GM18951 (cell line): ENCODE measurements around the gene DZIP3.

Source experiments
- POLR2A ChIP-seq: IDR thresholded peaks from 4 replicates; pipeline ENCODE4 v1.6.1; 2011; ENCODE audit warnings: mild to moderate bottlenecking; ENCODE audit not compliant: insufficient read length, insufficient read depth; ENCODE audit errors: extremely low read depth
- in situ Hi-C: fragments of 300-500 bp; cut with MboI; formaldehyde crosslinking; loops from one replicate; pipeline ENCODE4 v1.12.0; 2022; ENCODE audit warnings: low sequenced_read_pairs, mixed read lengths, inconsistent platforms; ENCODE audit not compliant: unreplicated experiment

Gene DZIP3

GRCh38 chr3:108566599-108566998 is 22.9 kb upstream of the DZIP3 start:
- TF ChIP-seq POLR2A: no peak
- in situ Hi-C loops: no loop called here

GRCh38 chr3:108569336-108569735 is 20.2 kb upstream of the DZIP3 start:
- in situ Hi-C loops: no loop called here
- TF ChIP-seq POLR2A: no peak

GRCh38 chr3:108578064-108578463 is 11.5 kb upstream of the DZIP3 start:
- no peak for TF ChIP-seq POLR2A
- in situ Hi-C loops: no loop called here

- in situ Hi-C loops: no loop called here
- no peak for TF ChIP-seq POLR2A
Observed at GRCh38 chr3:108588601-108589000, 921 bp upstream of the DZIP3 start.

- in situ Hi-C loops: no loop called here
- no peak for TF ChIP-seq POLR2A
Observed at GRCh38 chr3:108589998-108590323, 439 bp downstream of the DZIP3 start.

GRCh38 chr3:108590460-108590859 is 938 bp downstream of the DZIP3 start:
- no peak for TF ChIP-seq POLR2A
- in situ Hi-C loops: no loop called here

- in situ Hi-C loops: no loop called here
- TF ChIP-seq POLR2A: no peak
Observed at GRCh38 chr3:108595321-108595720, 5.8 kb downstream of the DZIP3 start.

- in situ Hi-C loops: no loop called here
- no peak for TF ChIP-seq POLR2A
Observed at GRCh38 chr3:108598375-108598774, 8.9 kb downstream of the DZIP3 start.

GRCh38 chr3:108599677-108600409 is 10.3 kb downstream of the DZIP3 start:
- in situ Hi-C loops: no loop called here
- TF ChIP-seq POLR2A: no peak

GRCh38 chr3:108602249-108602934 is 12.9 kb downstream of the DZIP3 start:
- TF ChIP-seq POLR2A: no peak
- in situ Hi-C loops: no loop called here

GRCh38 chr3:108602935-108603294 is 13.4 kb downstream of the DZIP3 start:
- TF ChIP-seq POLR2A: no peak
- in situ Hi-C loops: no loop called here

- no peak for TF ChIP-seq POLR2A
- in situ Hi-C loops: no loop called here
Observed at GRCh38 chr3:108603691-108604090, 14.2 kb downstream of the DZIP3 start.

- TF ChIP-seq POLR2A: no peak
- in situ Hi-C loops: no loop called here
Observed at GRCh38 chr3:108605028-108605427, 15.5 kb downstream of the DZIP3 start.

- TF ChIP-seq POLR2A: no peak
- in situ Hi-C loops: no loop called here
Observed at GRCh38 chr3:108605491-108605890, 16.0 kb downstream of the DZIP3 start.
